ENCODE data around the gene SLC1A7. TPM values are rescaled to one million over a fixed set of nuclear protein-coding genes. Genes with fewer than 3 reads are reported as not detected.
A peak's percentile ranks its signal among the peaks of the same experiment; 100 is the strongest.

The SLC1A7 gene
- total and polyA plus RNA-seq, 2 of the 13 experiments (the other 11 are each of a cell fraction or from before 2014, with no cell fraction given): 0.04 to 2.0 TPM

- TF ChIP-seq ZNF142 (CRISPR knock-in tag; IDR thresholded peaks at IDR 0.05) (no peak), ARID3A (IDR thresholded peaks at IDR 0.05; ENCODE audit: low read depth, low read length) (no peak), KMT2B (CRISPR knock-in tag; IDR thresholded peaks at IDR 0.05) (0 out of 2 replicates have a peak, but pooled peaks have one; percentile 40), BCL3 (CRISPR knock-in tag; IDR thresholded peaks at IDR 0.05) (peak; percentile 72; the same call in 1 of the 2 replicates), MED1 (CRISPR knock-in tag; IDR thresholded peaks at IDR 0.05) (peak; percentile 98), ZNF260 (CRISPR knock-in tag; IDR thresholded peaks at IDR 0.05; ENCODE audit: borderline replicate concordance, low read depth) (no peak), PRDM10 (CRISPR knock-in tag; IDR thresholded peaks at IDR 0.05; ENCODE audit: low read depth) (peak; percentile 64; the same call in 1 of the 2 replicates), ZKSCAN8 (CRISPR knock-in tag; IDR thresholded peaks at IDR 0.05; ENCODE audit: borderline replicate concordance) (0 out of 2 replicates have a peak, but pooled peaks have one; percentile 55), ZNF24 (IDR thresholded peaks at IDR 0.05) (no peak), CEBPG (CRISPR knock-in tag; IDR thresholded peaks at IDR 0.05) (peak; percentile 61), EZH2 (conservative IDR thresholded peaks at IDR 0.05; ENCODE audit: low read depth, low read length) (no peak), ZNF496 (CRISPR knock-in tag; IDR thresholded peaks at IDR 0.05; ENCODE audit: insufficient replicate concordance) (no peak), FOSL2 (CRISPR knock-in tag; IDR thresholded peaks at IDR 0.05) (peak; percentile 83), ZNF136 (CRISPR knock-in tag; IDR thresholded peaks at IDR 0.05; ENCODE audit: low read depth) (no peak), ZNF580 (CRISPR knock-in tag; IDR thresholded peaks at IDR 0.05; ENCODE audit: borderline replicate concordance, low read depth) (peak; percentile 93; the same call in 1 of the 2 replicates), SRSF9 (IDR thresholded peaks at IDR 0.05; ENCODE audit: borderline replicate concordance, insufficient read depth, low read depth, low read length, poor library complexity, severe bottlenecking) (no peak)
These were observed 18.5 kb upstream of the SLC1A7 start (continued) for GRCh38 chr1:53160924-53161378.

All from HepG2 (cell line).